B cell (primary cell): ENCODE results near the gene NKTR. TPM values are rescaled to one million over a fixed set of nuclear protein-coding genes. Genes with fewer than 3 reads are reported as not detected.

Source experiments
- ATAC-seq: fragments of 200-7000 bp; cut with Tn5 transposase; one replicate; pipeline ENCODE4 v1.10.0; 2021; ENCODE audit warnings: low read depth, mild to moderate bottlenecking, moderate number of reproducible peaks, moderate library complexity
- CTCF ChIA-PET: fragments of 350-600 bp; sonication (Branson Sonifier 250); formaldehyde crosslinking; loops from one replicate; lab custom pipeline; 2021; ENCODE audit warnings: antibody characterized with exemption, inconsistent platforms; lab: Charles Lee
- POLR2A ChIA-PET: fragments of 350-600 bp; sonication (Branson Sonifier 250); formaldehyde crosslinking; loops from one replicate; lab custom pipeline; 2021; ENCODE audit warnings: antibody characterized with exemption; lab: Charles Lee
- DNase-seq: peaks from one replicate; pipeline ENCODE4 v3.0.0; 2013
- H2AFZ ChIP-seq: 2 replicates; pipeline ENCODE4 v1.6.1; 2012; ENCODE audit warnings: mild to moderate bottlenecking, low read depth, low read length; ENCODE audit not compliant: insufficient read depth, poor library complexity, severe bottlenecking
- H3K27ac ChIP-seq, 2 donors: 1 replicate in 1 of 2; 2 replicates in 1 of 2; pipeline ENCODE4 v1.5.1; 2012 to 2013; ENCODE audit warnings: low read length in 2 of 2, mild to moderate bottlenecking in 2 of 2, moderate library complexity in 1 of 2
- H3K27me3 ChIP-seq, 4 experiments: fragments of 200-600 bp in 1 of 4; sonication (generic) in 1 of 4; replicated peaks in 1 of 4; 1 replicate in 2 of 4; 2 replicates in 2 of 4; pipeline versions ENCODE4 v1.6.1 to v1.7.0; 2013 to 2016; ENCODE audit warnings: low read length in 3 of 4, mild to moderate bottlenecking in 2 of 4, mixed read lengths in 1 of 4, moderate library complexity in 1 of 4; ENCODE audit not compliant: insufficient read depth in 4 of 4, control insufficient read depth in 3 of 4; ENCODE audit errors: control extremely low read depth in 1 of 4
- H3K36me3 ChIP-seq, 2 experiments: replicated peaks in 1 of 2; 1 replicate in 1 of 2; 2 replicates in 1 of 2; pipeline versions ENCODE4 v1.6.1 to v1.7.1; 2013; ENCODE audit warnings: low read length in 1 of 2; ENCODE audit not compliant: insufficient read depth in 2 of 2, control insufficient read depth in 1 of 2; ENCODE audit errors: control extremely low read depth in 1 of 2, extremely low read depth in 1 of 2
- H3K4me1 ChIP-seq, 2 donors: fragments of 200-600 bp in 1 of 2; sonication (generic) in 1 of 2; 1 replicate in 1 of 2; 2 replicates in 1 of 2; pipeline versions ENCODE4 v1.5.1 to v1.6.1; 2013 to 2017; ENCODE audit warnings: low read length in 2 of 2; ENCODE audit not compliant: control insufficient read depth in 2 of 2, insufficient read depth in 2 of 2
- H3K4me2 ChIP-seq: replicated peaks from 2 replicates; pipeline ENCODE3; 2012; ENCODE audit warnings: mild to moderate bottlenecking, low read depth, low read length; ENCODE audit not compliant: poor library complexity, severe bottlenecking
- H3K4me3 ChIP-seq, 5 experiments: fragments of 200-600 bp in 1 of 5; sonication (generic) in 1 of 5; 1 replicate in 3 of 5; 2 replicates in 2 of 5; pipeline versions ENCODE4 v1.5.1 to v1.7.0; 2011 to 2016; ENCODE audit warnings: low read length in 4 of 5, mild to moderate bottlenecking in 4 of 5, low read depth in 2 of 5, control low read depth in 1 of 5, moderate library complexity in 1 of 5; ENCODE audit not compliant: insufficient read depth in 1 of 5; ENCODE audit errors: control extremely low read depth in 1 of 5, extremely low read depth in 1 of 5
- H3K79me2 ChIP-seq: fragments of 200-600 bp; sonication (generic); one replicate; pipeline ENCODE4 v1.6.0; 2016; ENCODE audit warnings: low read length; ENCODE audit not compliant: control insufficient read depth, insufficient read depth
- H3K9ac ChIP-seq: fragments of 200-600 bp; sonication (generic); 2 replicates; pipeline ENCODE4 v1.6.1; 2017; ENCODE audit warnings: mild to moderate bottlenecking, low read length, moderate library complexity
- H3K9me3 ChIP-seq, 3 donors: one replicate each; pipeline versions ENCODE4 v1.6.1 to v1.7.1; 2013; ENCODE audit warnings: low read length in 2 of 3; ENCODE audit not compliant: control insufficient read depth in 2 of 3, insufficient read depth in 1 of 3; ENCODE audit errors: control extremely low read depth in 1 of 3
- H4K20me1 ChIP-seq: 2 replicates; pipeline ENCODE4 v1.6.0; 2012; ENCODE audit warnings: mild to moderate bottlenecking, low read length; ENCODE audit not compliant: insufficient read depth, control insufficient read depth, poor library complexity, severe bottlenecking
- H3K27ac Mint-ChIP-seq: one replicate; pipeline ENCODE4 v1.8.0; 2021; ENCODE audit warnings: mixed read lengths
- H3K27me3 Mint-ChIP-seq: one replicate; pipeline ENCODE4 v1.8.0; 2021; ENCODE audit warnings: mixed read lengths
- H3K4me1 Mint-ChIP-seq: one replicate; pipeline ENCODE4 v1.8.0; 2021; ENCODE audit warnings: mixed read lengths
- H3K4me3 Mint-ChIP-seq: one replicate; pipeline ENCODE4 v1.8.0; 2021; ENCODE audit warnings: mixed read lengths
- H3K9me3 Mint-ChIP-seq: one replicate; pipeline ENCODE4 v1.8.0; 2022; ENCODE audit warnings: mixed read lengths; ENCODE audit not compliant: insufficient read depth
- CTCF ChIP-seq: fragments of 200-600 bp; IDR thresholded peaks from one replicate; pipeline ENCODE4 v1.8.0; 2022; ENCODE audit warnings: antibody characterized with exemption, mild to moderate bottlenecking
- EZH2 ChIP-seq: IDR thresholded peaks from 2 replicates; pipeline ENCODE4 v1.6.1; 2012; ENCODE audit warnings: borderline replicate concordance, low read depth, mild to moderate bottlenecking, moderate library complexity, low read length; ENCODE audit not compliant: insufficient read depth, poor library complexity, severe bottlenecking
- WGBS: methylation state at CpG from one replicate; pipeline ENCODE4 v1.1.5; 2013; ENCODE audit warnings: missing lambda C conversion rate; ENCODE audit not compliant: insufficient coverage; 5-methylcytosine and 5-hydroxymethylcytosine counted together
- intact Hi-C: fragments of 100-400 bp; cut with micrococcal nuclease; formaldehyde crosslinking; loops from one replicate; pipeline ENCODE4 v1.10.0; 2022
- polyA plus RNA-seq: library from polyadenylated mRNA; depleted of rRNA; stranded (reverse); fragments of >200 nt; gene quantifications from 2 replicates; pipeline ENCODE4 v1.2.3, GENCODE V29; 2012
- total RNA-seq, 2 donors: library from RNA; stranded (reverse); fragments of 120-200 nt in 1 of 2; gene quantifications; 1 replicate in 1 of 2; 2 replicates in 1 of 2; pipeline versions ENCODE4 v1.2.3 to v1.2.4, GENCODE V29; 2013 to 2022

The NKTR gene
- total and polyA plus RNA-seq, 2 donors (not counting 1 experiment from before 2014, with no cell fraction given): 58.0 to 227 TPM

- Histone ChIP-seq H3K36me3 (no peaks in the 10 kb centered on the region), H3K27me3 (no peaks in the 10 kb centered on the region), H3K4me3 (no peak overlapping the region), H2AFZ (no peak overlapping the region), H3K9me3 (peaks cover 0 to 12% (median 1%) of the 10 kb centered on the region in 3 donors), H3K79me2 (no peaks in the 10 kb centered on the region), H3K4me2 (no peak overlapping the region), H4K20me1 (no peaks in the 10 kb centered on the region), H3K27ac (no peak overlapping the region), H3K4me1 (peaks cover 10 to 15% of the 10 kb centered on the region in 2 donors), H3K9ac (no peak overlapping the region)
- POLR2A ChIA-PET: no interaction called here
- ATAC-seq: no peak
- Mint-ChIP-seq H3K4me3 (no peak overlapping the region), H3K27me3 (no peaks in the 10 kb centered on the region), H3K27ac (no peak overlapping the region), H3K4me1 (peaks cover 13% of the 10 kb centered on the region), H3K9me3 (no peaks in the 10 kb centered on the region)
- CTCF ChIA-PET: no interaction called here
- no peak for DNase-seq
- intact Hi-C loops: no loop called here
- no peak for TF ChIP-seq CTCF
- no peak for TF ChIP-seq EZH2
- whole genome bisulfite sequencing: 67% methylated on average over 1 of the region's 2 CpGs
Measured at GRCh38 chr3:42668413-42668760, 67.9 kb downstream of the NKTR start.

DNA sequence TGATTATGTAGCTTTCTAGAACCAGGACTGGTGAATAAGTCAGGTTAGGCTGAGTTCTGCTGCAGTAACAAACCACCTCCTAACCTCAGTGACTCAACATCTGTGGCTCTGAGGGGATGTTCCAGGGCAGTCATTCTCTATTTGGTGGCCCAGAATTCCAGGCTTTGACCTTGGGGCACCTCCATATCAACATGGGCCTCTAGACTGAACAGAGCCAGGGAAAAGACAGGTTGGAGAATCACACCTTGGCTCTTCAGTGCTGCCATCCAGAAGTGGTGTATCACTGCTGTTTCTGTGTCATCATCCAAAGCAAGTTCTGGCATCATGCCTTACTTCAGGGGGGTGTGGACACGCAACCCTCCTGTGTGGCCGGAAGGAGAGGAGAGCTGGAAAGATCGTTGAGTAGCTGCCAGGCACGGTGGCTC lies 68.3 kb downstream of the NKTR start:
- Mint-ChIP-seq H3K27ac (no peak overlapping the region), H3K9me3 (no peaks in the 10 kb centered on the region), H3K4me3 (no peak overlapping the region), H3K27me3 (no peaks in the 10 kb centered on the region), H3K4me1 (peaks cover 9% of the 10 kb centered on the region)
- Histone ChIP-seq H3K27me3 (no peaks in the 10 kb centered on the region), H3K36me3 (no peaks in the 10 kb centered on the region), H3K79me2 (no peaks in the 10 kb centered on the region), H3K9ac (no peak overlapping the region), H3K27ac (no peak overlapping the region), H3K9me3 (peaks cover 0 to 12% (median 1%) of the 10 kb centered on the region in 3 donors), H3K4me1 (peaks cover 6 to 11% of the 10 kb centered on the region in 2 donors), H3K4me2 (no peak overlapping the region), H4K20me1 (no peaks in the 10 kb centered on the region), H2AFZ (no peak overlapping the region), H3K4me3 (no peak overlapping the region)
- DNase-seq: no peak
- intact Hi-C loops: no loop called here
- ChIA-PET CTCF (no interaction called here), POLR2A (no interaction called here)
- ATAC-seq: no peak
- 98% methylated on average over 4 of the region's 4 CpGs for WGBS
- TF ChIP-seq EZH2 (no peak), CTCF (no peak)
